ENCODE data around the gene RAD51AP1. TPM values are rescaled to one million over a fixed set of nuclear protein-coding genes. Genes with fewer than 3 reads are reported as not detected.

Gene RAD51AP1
- 28.8 and 56.7 TPM in 2 replicates for polyA plus RNA-seq (2011; rRNA removed)
- 12.9 and 15.3 TPM in 2 replicates for polyA plus RNA-seq (2012; cell fraction: cytosol; rRNA removed)
- polyA plus RNA-seq (2012; cell fraction: nucleus; rRNA removed): 7.8 and 11.0 TPM in 2 replicates
- 26.5 to 32.1 TPM (median 30.6 TPM) in 3 replicates for polyA plus RNA-seq (2017; fragmentation: RNase III; extraction: RNeasy Plus Mini Kit Qiagen cat#74134 plus additional on column Dnase treatment)
- 5.6 and 6.0 TPM in 2 replicates for polyA minus RNA-seq (2011; rRNA and poly(A)+ RNA removed)

GRCh38 chr12:4538207-4539160 is at the start of gene RAD51AP1:
TSS of gene RAD51AP1 (plus strand) at chr12:4538890. CDS start at chr12:4538940, 50 bp downstream.
- 2% methylated on average over 49 of the region's 49 CpGs for WGBS (ENCODE audit: missing lambda C conversion rate)
- CTCF ChIA-PET: interaction anchor here (0.6 to 0.8 kb wide), 2 partner anchors 12 to 230 kb away, joined by 3 read pairs; no protein-coding TSS in a partner anchor
- Histone ChIP-seq H3K9me3 (no peaks in the 10 kb centered on the region), H3K4me2 (peak within 1 kb of the TSS; percentile 88), H3K27ac (peak within 1 kb of the TSS; percentile 96 to 97), H3K4me1 (peaks cover 16% of the 10 kb centered on the region), H3K4me3 (peak within 1 kb of the TSS; percentile 68)
- POLR2A ChIA-PET: no interaction called here
- ATAC-seq (peak; percentile 100), FAIRE-seq (peak; percentile 98), DNase-seq (ENCODE audit: low read depth in 1 of 2, low spot score in 1 of 2) (peak; percentile 86 to 99)
- TF ChIP-seq USF2 (IDR thresholded peaks at IDR 0.05) (peak; percentile 42; the same call in 1 of the 2 replicates), RAD21 (conservative IDR thresholded peaks at IDR 0.05 in 1 of 2, IDR thresholded peaks at IDR 0.05 in 1 of 2) (no peak), NR3C1 (IDR thresholded peaks at IDR 0.05) (no peak), ATOH8 (CRISPR knock-in tag; IDR thresholded peaks at IDR 0.05; ENCODE audit: low read depth) (no peak), EHF (CRISPR knock-in tag; IDR thresholded peaks at IDR 0.05) (no peak), JUN (IDR thresholded peaks at IDR 0.05) (peak; percentile 77 to 79; a peak in 4 of 5 replicates), FOXS1 (CRISPR knock-in tag; IDR thresholded peaks at IDR 0.05) (0 out of 2 replicates have a peak, but pooled peaks have one; percentile 39), SREBF2 (IDR thresholded peaks at IDR 0.05) (no peak), NFE2L2 (conservative IDR thresholded peaks at IDR 0.05; ENCODE audit: low read length) (no peak), BCL3 (IDR thresholded peaks at IDR 0.05) (no peak), MAX (IDR thresholded peaks at IDR 0.05) (peak; percentile 80; the same call in 1 of the 2 replicates), KDM5A (IDR thresholded peaks at IDR 0.05) (peak; percentile 90), HOXA7 (CRISPR knock-in tag; IDR thresholded peaks at IDR 0.05) (no peak), TP53 (CRISPR knock-in tag; IDR thresholded peaks at IDR 0.05) (no peak), RFX5 (IDR thresholded peaks at IDR 0.05) (no peak), EHMT2 (IDR thresholded peaks at IDR 0.05; ENCODE audit: low read depth) (no peak), ZNF302 (CRISPR knock-in tag; IDR thresholded peaks at IDR 0.05) (no peak), JUNB (IDR thresholded peaks at IDR 0.05) (no peak), PBX3 (IDR thresholded peaks at IDR 0.05) (peak; percentile 84), E2F6 (IDR thresholded peaks at IDR 0.05; ENCODE audit: borderline replicate concordance, low read depth) (peak; percentile 90; the same call in 1 of the 2 replicates), RARB (CRISPR knock-in tag; IDR thresholded peaks at IDR 0.05) (no peak), MAZ (IDR thresholded peaks at IDR 0.05; ENCODE audit: borderline replicate concordance, low read depth, low read length) (no peak), ESRRA (IDR thresholded peaks at IDR 0.05; ENCODE audit: borderline replicate concordance, low read length) (no peak), CHD2 (IDR thresholded peaks at IDR 0.05; ENCODE audit: low read length, partially characterized antibody) (no peak), POLR2A (IDR thresholded peaks at IDR 0.05; ENCODE audit: low read length) (peak; percentile 49), MYC (IDR thresholded peaks at IDR 0.05; ENCODE audit: borderline replicate concordance, low read length) (no peak), PHF8 (IDR thresholded peaks at IDR 0.05; ENCODE audit: borderline replicate concordance, low read depth) (peak; percentile 40; the same call in 1 of the 2 replicates)

All from A549 (cell line).